MG63 (cell line): ENCODE data around the gene JPH3. TPM values are rescaled to one million over a fixed set of nuclear protein-coding genes. Genes with fewer than 3 reads are reported as not detected.
"Not testable (repeated sequence)": the region's sequence is repeated elsewhere in the genome, so short reads cannot be mapped to it uniquely, and the experiment has no call there.

ENCODE experiments used
- DNase-seq: peaks from one replicate; pipeline ENCODE4 v3.0.0-alpha.2; 2020
- H3K27me3 ChIP-seq: fragments of 250-450 bp; sonication (Bioruptor Pico); 2 replicates; pipeline ENCODE4 v1.5.1; 2020; ENCODE audit warnings: mild to moderate bottlenecking, moderate library complexity
- H3K36me3 ChIP-seq: fragments of 250-450 bp; sonication (Bioruptor Pico); 2 replicates; pipeline ENCODE4 v1.5.1; 2020; ENCODE audit warnings: mild to moderate bottlenecking, moderate library complexity
- H3K4me3 ChIP-seq: fragments of 250-450 bp; sonication (Bioruptor Pico); 2 replicates; pipeline ENCODE4 v1.5.1; 2020; ENCODE audit warnings: mild to moderate bottlenecking, moderate library complexity
- H3K9me3 ChIP-seq: fragments of 250-450 bp; sonication (Bioruptor Pico); 2 replicates; pipeline ENCODE4 v1.5.1; 2020; ENCODE audit warnings: mild to moderate bottlenecking, moderate library complexity
- total RNA-seq: library from RNA; depleted of rRNA; stranded (reverse); fragments of >200 nt; shearing (Covaris generic); gene quantifications from 2 replicates; pipeline ENCODE4 v1.2.3, GENCODE V29; 2014; ENCODE audit warnings: low replicate concordance

The JPH3 gene
- total RNA-seq, 1 experiment from 2014 or later, result 1.7 TPM

- no peaks in the 10 kb centered on the region for H3K9me3 ChIP-seq
- no peak overlapping the region for H3K4me3 ChIP-seq
- DNase-seq, result no peak
- H3K36me3 ChIP-seq, result no peaks in the 10 kb centered on the region
- H3K27me3 ChIP-seq, result no peaks in the 10 kb centered on the region
Measured at GRCh38 chr16:87570572-87570937, 31.8 kb upstream of the JPH3 start.

GRCh38 chr16:87570938-87571867 lies 31.1 kb upstream of the JPH3 start:
- H3K36me3 ChIP-seq, result no peaks in the 10 kb centered on the region
- no peaks in the 10 kb centered on the region for H3K27me3 ChIP-seq
- DNase-seq, result no peak
- H3K9me3 ChIP-seq, result no peaks in the 10 kb centered on the region
- H3K4me3 ChIP-seq, result no peak overlapping the region

- DNase-seq, result no peak
- Histone ChIP-seq H3K36me3 (no peaks in the 10 kb centered on the region), H3K27me3 (no peaks in the 10 kb centered on the region), H3K4me3 (no peak overlapping the region), H3K9me3 (no peaks in the 10 kb centered on the region)
Measured at GRCh38 chr16:87571868-87572244, 30.5 kb upstream of the JPH3 start.

- Histone ChIP-seq H3K36me3 (no peaks in the 10 kb centered on the region), H3K9me3 (no peaks in the 10 kb centered on the region), H3K4me3 (no peak overlapping the region), H3K27me3 (no peaks in the 10 kb centered on the region)
- DNase-seq, result no peak
Measured at GRCh38 chr16:87572959-87573358, 29.3 kb upstream of the JPH3 start.

GRCh38 chr16:87575027-87575804 lies 27.1 kb upstream of the JPH3 start:
- H3K27me3 ChIP-seq, result no peaks in the 10 kb centered on the region
- no peak overlapping the region for H3K4me3 ChIP-seq
- no peaks in the 10 kb centered on the region for H3K9me3 ChIP-seq
- no peaks in the 10 kb centered on the region for H3K36me3 ChIP-seq
- no peak for DNase-seq

- no peak for DNase-seq
- no peak overlapping the region for H3K4me3 ChIP-seq
- H3K27me3 ChIP-seq, result no peaks in the 10 kb centered on the region
- no peaks in the 10 kb centered on the region for H3K36me3 ChIP-seq
- no peaks in the 10 kb centered on the region for H3K9me3 ChIP-seq
Measured at GRCh38 chr16:87576171-87576570, 26.1 kb upstream of the JPH3 start.

- H3K4me3 ChIP-seq, H3K27me3 ChIP-seq, DNase-seq, H3K9me3 ChIP-seq, H3K36me3 ChIP-seq: not testable (repeated sequence)
Measured at GRCh38 chr16:87578142-87578930, 24.0 kb upstream of the JPH3 start.

- Histone ChIP-seq H3K9me3 (no peaks in the 10 kb centered on the region), H3K4me3 (no peak overlapping the region), H3K36me3 (no peaks in the 10 kb centered on the region), H3K27me3 (no peaks in the 10 kb centered on the region)
- DNase-seq, result no peak
Measured at GRCh38 chr16:87579691-87580090, 22.6 kb upstream of the JPH3 start.

GRCh38 chr16:87580855-87581261 lies 21.4 kb upstream of the JPH3 start:
- H3K4me3 ChIP-seq, result no peak overlapping the region
- DNase-seq, result peak; percentile 26

GRCh38 chr16:87581857-87582215 lies 20.5 kb upstream of the JPH3 start:
- peak overlapping the region; percentile 18 for H3K4me3 ChIP-seq

More at GRCh38 chr16:87580855-87581261, 21.4 kb upstream of the JPH3 start:
- Histone ChIP-seq H3K9me3 (no peaks in the 10 kb centered on the region), H3K36me3 (no peaks in the 10 kb centered on the region), H3K27me3 (no peaks in the 10 kb centered on the region)

GRCh38 chr16:87582216-87582965 lies 19.9 kb upstream of the JPH3 start:
- H3K27me3 ChIP-seq, result no peaks in the 10 kb centered on the region
- peak overlapping the region; percentile 18 for H3K4me3 ChIP-seq
- H3K9me3 ChIP-seq, result no peaks in the 10 kb centered on the region
- DNase-seq, result peak; percentile 82
- no peaks in the 10 kb centered on the region for H3K36me3 ChIP-seq

More at GRCh38 chr16:87581857-87582215, 20.5 kb upstream of the JPH3 start:
- Histone ChIP-seq H3K9me3 (no peaks in the 10 kb centered on the region), H3K27me3 (no peaks in the 10 kb centered on the region), H3K36me3 (no peaks in the 10 kb centered on the region)
- peak; percentile 91 for DNase-seq

GRCh38 chr16:87582966-87583325 lies 19.4 kb upstream of the JPH3 start:
- Histone ChIP-seq H3K27me3 (no peaks in the 10 kb centered on the region), H3K9me3 (no peaks in the 10 kb centered on the region), H3K36me3 (no peaks in the 10 kb centered on the region), H3K4me3 (no peak overlapping the region)
- DNase-seq, result no peak

GRCh38 chr16:87583453-87584131 lies 18.7 kb upstream of the JPH3 start:
- DNase-seq, result peak; percentile 49
- Histone ChIP-seq H3K9me3 (no peaks in the 10 kb centered on the region), H3K4me3 (no peak overlapping the region), H3K36me3 (no peaks in the 10 kb centered on the region), H3K27me3 (no peaks in the 10 kb centered on the region)

- DNase-seq, result peak; percentile 27
- Histone ChIP-seq H3K4me3 (no peak overlapping the region), H3K36me3 (no peaks in the 10 kb centered on the region), H3K27me3 (no peaks in the 10 kb centered on the region), H3K9me3 (no peaks in the 10 kb centered on the region)
Measured at GRCh38 chr16:87584271-87584670, 18.0 kb upstream of the JPH3 start.

- H3K4me3 ChIP-seq, result no peak overlapping the region
- no peaks in the 10 kb centered on the region for H3K9me3 ChIP-seq
- no peaks in the 10 kb centered on the region for H3K27me3 ChIP-seq
- DNase-seq, result no peak
- H3K36me3 ChIP-seq, result no peaks in the 10 kb centered on the region
Measured at GRCh38 chr16:87584975-87585374, 17.3 kb upstream of the JPH3 start.
